ENCODE data around the gene ALDH3A1. TPM values are rescaled to one million over a fixed set of nuclear protein-coding genes. Genes with fewer than 3 reads are reported as not detected.

ALDH3A1 gene
- total and polyA plus RNA-seq, 12 donors = 0.09 to 4.0 (median 1.1) TPM; not detected in 1

DNA sequence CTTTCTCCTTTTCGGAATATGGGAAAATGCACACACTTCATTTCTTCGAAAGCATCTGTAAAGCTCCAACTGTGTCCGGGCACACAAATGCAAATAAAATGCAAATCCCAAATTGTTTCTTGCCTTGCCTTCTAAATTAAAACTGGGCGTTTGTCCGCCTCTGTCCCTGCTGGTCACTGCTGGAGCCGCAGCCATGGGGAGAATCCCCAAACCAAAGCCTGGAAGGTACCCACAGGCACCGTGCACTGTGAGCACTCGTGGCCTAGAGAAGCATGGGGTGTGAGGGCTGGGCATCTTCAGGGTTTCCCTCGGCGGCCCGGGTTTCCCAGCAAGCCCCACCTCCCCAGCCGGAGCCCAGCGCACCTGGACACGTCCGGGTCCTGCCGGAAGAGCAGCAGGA is 34.6 kb downstream of the ALDH3A1 start:
- no peaks in the 10 kb centered on the region for H3K27me3 ChIP-seq
- H3K4me3 ChIP-seq = no peak overlapping the region
- intact Hi-C loops (cut with DNase I) = no loop called here
- no peaks in the 10 kb centered on the region for H3K9me3 ChIP-seq (replicated peaks in 1 of 3)
- H3K4me1 ChIP-seq (replicated peaks in 1 of 2) = no peaks in the 10 kb centered on the region
- H3K27ac ChIP-seq = no peak overlapping the region
- TF ChIP-seq, protein P1, sequence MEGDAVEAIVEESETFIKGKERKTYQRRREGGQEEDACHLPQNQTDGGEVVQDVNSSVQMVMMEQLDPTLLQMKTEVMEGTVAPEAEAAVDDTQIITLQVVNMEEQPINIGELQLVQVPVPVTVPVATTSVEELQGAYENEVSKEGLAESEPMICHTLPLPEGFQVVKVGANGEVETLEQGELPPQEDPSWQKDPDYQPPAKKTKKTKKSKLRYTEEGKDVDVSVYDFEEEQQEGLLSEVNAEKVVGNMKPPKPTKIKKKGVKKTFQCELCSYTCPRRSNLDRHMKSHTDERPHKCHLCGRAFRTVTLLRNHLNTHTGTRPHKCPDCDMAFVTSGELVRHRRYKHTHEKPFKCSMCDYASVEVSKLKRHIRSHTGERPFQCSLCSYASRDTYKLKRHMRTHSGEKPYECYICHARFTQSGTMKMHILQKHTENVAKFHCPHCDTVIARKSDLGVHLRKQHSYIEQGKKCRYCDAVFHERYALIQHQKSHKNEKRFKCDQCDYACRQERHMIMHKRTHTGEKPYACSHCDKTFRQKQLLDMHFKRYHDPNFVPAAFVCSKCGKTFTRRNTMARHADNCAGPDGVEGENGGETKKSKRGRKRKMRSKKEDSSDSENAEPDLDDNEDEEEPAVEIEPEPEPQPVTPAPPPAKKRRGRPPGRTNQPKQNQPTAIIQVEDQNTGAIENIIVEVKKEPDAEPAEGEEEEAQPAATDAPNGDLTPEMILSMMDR (IDR thresholded peaks at IDR 0.05) = no peak
- no peak for TF ChIP-seq POLR2A (IDR thresholded peaks at IDR 0.05)
- WGBS, 4 donors = 85 to 92% (median 88%) methylated on average over 6 to 16 of the region's 16 CpGs
- peak in 1 of 7 donors; percentile 18 for DNase-seq
- H3K36me3 ChIP-seq (replicated peaks in 1 of 2) = no peaks in the 10 kb centered on the region

DNA sequence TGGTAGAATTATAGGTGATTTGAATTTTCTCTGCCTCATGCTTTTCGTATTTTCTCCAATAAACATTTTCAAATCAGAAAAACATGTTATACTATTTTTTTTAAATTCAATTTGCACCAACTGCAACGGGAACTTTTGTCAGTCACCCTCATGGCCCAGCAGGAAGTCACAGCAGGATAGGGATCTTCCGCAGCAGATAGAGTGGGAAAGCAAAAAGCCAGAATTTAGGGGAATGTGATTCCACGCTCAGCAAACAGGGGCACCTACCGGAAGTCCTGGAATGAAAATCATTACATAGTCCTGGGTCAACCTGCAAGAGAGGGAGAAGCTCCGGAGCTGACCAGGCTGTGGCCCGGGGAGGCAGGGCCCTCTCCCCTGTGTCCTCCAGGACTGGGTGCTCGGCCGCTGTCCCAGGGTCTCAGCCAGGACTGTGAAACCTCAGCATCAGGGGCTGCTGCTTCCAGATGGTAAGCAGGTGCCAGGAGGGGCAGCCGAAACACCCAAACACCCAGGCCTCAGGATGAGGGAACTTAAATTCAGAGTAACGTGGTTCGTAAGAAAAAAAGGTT is 35.6 kb downstream of the ALDH3A1 start:
- 85 to 88% (median 87%) methylated on average over 12 of the region's 12 CpGs for WGBS, 4 donors
- TF ChIP-seq, protein P1 (IDR thresholded peaks at IDR 0.05) = no peak
- TF ChIP-seq POLR2A (IDR thresholded peaks at IDR 0.05) = no peak
- no peaks in the 10 kb centered on the region for H3K36me3 ChIP-seq (replicated peaks in 1 of 2)
- H3K4me3 ChIP-seq = no peak overlapping the region
- intact Hi-C loops (cut with DNase I) = no loop called here
- no peaks in the 10 kb centered on the region for H3K27me3 ChIP-seq
- DNase-seq = peak in 1 of 7 donors; percentile 39
- no peaks in the 10 kb centered on the region for H3K9me3 ChIP-seq (replicated peaks in 1 of 3)
- H3K4me1 ChIP-seq (replicated peaks in 1 of 2) = no peaks in the 10 kb centered on the region
- no peak overlapping the region for H3K27ac ChIP-seq

DNA sequence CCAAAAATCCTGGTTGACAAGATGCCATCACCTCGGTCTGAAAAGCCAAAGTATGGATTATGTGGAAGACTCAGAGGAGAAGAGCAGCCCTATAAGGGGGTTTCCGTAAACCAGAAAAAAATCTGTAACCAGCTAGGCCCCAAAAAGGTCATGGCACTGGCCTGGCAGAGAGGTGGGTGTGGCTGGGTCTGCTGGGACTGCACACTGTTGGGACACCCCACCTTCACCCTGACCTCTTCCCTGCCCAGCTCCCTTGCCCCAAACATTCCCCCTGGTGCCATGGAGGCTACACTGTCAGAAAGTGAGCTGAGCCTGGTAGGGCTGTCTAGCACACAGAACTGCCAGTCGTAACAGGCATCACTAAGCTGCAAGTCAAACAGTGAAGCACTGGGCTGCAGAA is 38.3 kb downstream of the ALDH3A1 start:
- Histone ChIP-seq H3K4me1 (replicated peaks in 1 of 2) (no peaks in the 10 kb centered on the region), H3K27me3 (no peaks in the 10 kb centered on the region), H3K4me3 (no peak overlapping the region), H3K27ac (no peak overlapping the region), H3K36me3 (replicated peaks in 1 of 2) (no peaks in the 10 kb centered on the region), H3K9me3 (replicated peaks in 1 of 3) (no peaks in the 10 kb centered on the region)
- TF ChIP-seq, protein P1 (IDR thresholded peaks at IDR 0.05) = no peak
- 93 to 95% (median 94%) methylated on average over 3 of the region's 3 CpGs for WGBS, 4 donors
- DNase-seq = peak in 1 of 7 donors; percentile 23
- intact Hi-C loops (cut with DNase I) = no loop called here

DNA sequence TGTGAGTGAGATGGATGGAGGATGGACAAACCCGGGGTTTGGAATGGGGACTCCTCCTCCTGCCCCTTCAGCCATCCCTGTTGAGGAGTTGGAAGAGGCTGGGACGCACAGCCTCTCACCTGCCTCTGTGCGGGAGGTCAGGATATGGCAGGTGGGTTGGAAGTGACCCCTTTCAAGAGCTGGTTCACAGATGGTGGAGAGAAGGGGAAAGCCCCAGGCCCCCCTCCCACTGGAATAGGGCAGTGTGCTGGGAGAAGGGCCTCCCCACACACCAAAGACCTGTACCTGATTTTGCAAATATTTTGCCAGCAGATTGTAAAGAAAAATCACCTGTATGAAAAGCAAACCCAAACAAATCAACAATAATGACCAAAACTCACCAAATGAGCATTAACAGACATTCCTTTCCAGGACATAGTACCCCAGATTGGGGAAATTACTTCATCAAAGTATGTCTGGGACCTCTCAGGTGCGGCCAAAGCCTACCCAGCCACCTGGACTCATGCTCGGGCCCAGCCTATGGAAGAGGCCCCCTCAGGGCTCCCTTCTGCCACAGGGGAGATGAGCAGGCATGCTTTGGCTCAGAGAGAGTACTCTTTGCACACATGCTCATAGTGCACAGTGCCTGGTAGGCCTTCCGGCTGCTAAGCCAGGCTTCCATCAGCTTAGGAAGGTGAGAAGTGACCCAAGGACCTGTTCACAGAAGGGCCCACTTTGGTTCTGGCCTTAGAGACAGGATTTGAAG is 39.5 kb downstream of the ALDH3A1 start:
- Histone ChIP-seq H3K4me1 (replicated peaks in 1 of 2) (peaks cover 9% of the 10 kb centered on the region in 2 donors), H3K9me3 (replicated peaks in 1 of 3) (no peaks in the 10 kb centered on the region), H3K27me3 (no peaks in the 10 kb centered on the region), H3K36me3 (replicated peaks in 1 of 2) (no peaks in the 10 kb centered on the region), H3K4me3 (no peak overlapping the region), H3K27ac (no peak overlapping the region)
- intact Hi-C loops (cut with DNase I) = no loop called here
- DNase-seq = no peak
- TF ChIP-seq, protein P1 (IDR thresholded peaks at IDR 0.05) = no peak
- TF ChIP-seq POLR2A (IDR thresholded peaks at IDR 0.05) = no peak
- whole genome bisulfite sequencing, 4 donors = 86 to 100% (median 95%) methylated on average over 2 to 6 of the region's 6 CpGs
